GM12801 (cell line): ENCODE results near the gene MNDA.

Experiments used
- TF ChIP-seq, protein P1 (sequence below): IDR thresholded peaks from one replicate; pipeline ENCODE4 v1.5.1; 2011; ENCODE audit warnings: control low read depth; ENCODE audit not compliant: insufficient read length; ENCODE audit errors: extremely low read depth

The MNDA gene

DNA sequence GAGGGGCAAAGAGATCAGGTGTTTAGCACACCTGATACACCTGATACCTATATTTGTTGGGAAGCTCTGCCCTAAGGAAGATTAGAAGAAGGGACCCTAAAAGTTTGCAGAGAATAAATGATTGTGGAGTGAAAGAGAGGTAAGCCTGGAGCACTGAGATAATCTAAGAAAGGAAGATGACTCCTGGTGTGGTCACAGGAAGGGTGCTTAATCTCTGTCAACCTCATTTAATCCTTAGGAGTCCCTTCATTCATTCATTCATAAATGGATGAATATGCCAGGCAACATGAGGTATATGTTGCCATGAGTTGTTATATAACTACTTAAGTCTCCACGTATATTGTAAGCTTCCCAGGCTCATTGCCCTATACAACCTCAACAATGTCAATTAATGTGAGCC lies 16.2 kb upstream of the MNDA start:
- TF ChIP-seq, protein P1, sequence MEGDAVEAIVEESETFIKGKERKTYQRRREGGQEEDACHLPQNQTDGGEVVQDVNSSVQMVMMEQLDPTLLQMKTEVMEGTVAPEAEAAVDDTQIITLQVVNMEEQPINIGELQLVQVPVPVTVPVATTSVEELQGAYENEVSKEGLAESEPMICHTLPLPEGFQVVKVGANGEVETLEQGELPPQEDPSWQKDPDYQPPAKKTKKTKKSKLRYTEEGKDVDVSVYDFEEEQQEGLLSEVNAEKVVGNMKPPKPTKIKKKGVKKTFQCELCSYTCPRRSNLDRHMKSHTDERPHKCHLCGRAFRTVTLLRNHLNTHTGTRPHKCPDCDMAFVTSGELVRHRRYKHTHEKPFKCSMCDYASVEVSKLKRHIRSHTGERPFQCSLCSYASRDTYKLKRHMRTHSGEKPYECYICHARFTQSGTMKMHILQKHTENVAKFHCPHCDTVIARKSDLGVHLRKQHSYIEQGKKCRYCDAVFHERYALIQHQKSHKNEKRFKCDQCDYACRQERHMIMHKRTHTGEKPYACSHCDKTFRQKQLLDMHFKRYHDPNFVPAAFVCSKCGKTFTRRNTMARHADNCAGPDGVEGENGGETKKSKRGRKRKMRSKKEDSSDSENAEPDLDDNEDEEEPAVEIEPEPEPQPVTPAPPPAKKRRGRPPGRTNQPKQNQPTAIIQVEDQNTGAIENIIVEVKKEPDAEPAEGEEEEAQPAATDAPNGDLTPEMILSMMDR, result no peak

DNA sequence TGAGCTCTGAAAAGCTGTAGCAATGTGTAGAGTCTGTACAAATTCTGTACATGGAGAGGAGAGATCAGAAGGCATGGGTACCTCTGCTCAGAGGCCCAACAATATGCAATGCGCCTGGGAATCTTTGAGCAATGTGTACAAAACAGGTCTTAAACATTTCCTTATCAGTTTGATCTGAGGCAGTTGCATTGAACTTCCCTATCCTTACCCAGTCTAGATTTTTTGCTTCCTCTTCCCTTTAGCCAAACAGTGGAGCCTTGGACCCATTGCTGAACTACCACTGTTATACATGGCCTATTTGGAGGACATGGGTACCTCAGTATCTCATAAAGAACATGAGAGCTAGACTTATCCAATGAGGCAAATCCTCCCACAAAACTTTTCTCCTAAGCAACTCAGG lies 12.6 kb upstream of the MNDA start:
- TF ChIP-seq, protein P1, result no peak

DNA sequence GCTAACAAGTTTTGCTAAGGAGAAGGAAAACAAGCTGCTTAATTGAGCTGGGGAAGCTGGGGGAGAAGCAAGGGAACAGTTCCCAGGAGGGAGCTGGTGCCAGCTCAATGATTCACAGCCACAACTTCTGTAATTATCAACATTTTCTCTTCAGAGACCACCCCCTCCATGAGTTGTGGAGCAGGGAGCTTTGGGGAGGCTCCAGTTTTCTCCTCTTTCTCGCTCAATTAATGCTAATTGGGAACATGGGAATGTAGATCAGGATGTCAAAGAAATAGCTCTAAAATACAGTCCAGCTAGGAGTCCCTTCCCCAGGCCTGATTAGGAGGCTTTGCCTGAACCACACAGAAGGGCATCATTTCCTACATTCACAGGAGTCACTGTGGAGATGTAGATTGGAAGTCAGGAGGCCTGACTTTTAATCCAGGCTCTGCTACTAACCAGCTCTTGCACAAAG lies 12.1 kb upstream of the MNDA start:
- TF ChIP-seq, protein P1, result no peak

DNA sequence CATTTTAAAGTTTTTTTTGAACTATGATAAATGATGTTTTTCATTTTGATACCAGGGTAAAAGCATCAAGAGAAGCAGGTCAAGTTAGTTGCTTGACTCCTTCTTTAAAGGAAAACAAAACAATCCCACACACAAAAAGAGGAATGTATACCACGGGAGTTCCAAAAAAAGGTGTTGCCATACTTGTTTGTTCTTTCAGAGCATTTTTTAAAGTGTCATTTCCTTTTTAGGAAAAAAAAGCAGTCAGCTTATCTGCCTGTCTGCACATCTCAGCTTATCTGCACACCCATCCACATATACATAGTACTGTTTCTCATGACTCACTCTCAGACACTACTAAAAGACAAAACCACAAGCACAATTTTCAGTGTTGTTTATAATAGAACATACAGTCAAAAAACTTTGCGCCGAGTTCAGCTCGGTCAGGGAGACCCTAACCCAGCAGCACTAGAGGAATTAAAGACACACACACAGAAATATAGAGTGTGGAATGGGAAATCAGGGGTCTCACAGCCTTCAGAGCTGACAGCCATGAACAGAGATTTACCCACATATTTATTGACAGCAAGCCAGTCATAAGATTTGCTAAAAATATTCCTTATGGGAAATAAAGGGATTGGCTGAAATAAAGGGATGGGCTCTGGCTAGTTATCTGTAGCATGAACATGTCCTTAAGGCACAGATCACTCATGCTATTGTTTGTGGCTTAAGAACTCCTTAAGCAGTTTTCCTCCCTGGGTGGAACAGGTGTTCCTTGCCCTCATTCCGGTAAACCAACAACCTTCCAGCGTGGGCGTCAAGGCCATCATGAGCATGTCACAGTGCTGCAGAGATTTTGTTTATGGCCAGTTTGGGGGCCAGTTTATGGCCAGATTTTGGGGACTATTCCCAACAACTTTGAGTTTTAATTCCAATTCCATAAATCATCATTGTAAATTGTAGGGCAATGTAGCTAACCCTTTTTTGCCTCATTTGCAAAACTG lies 11.4 kb upstream of the MNDA start:
- TF ChIP-seq, protein P1, result no peak

DNA sequence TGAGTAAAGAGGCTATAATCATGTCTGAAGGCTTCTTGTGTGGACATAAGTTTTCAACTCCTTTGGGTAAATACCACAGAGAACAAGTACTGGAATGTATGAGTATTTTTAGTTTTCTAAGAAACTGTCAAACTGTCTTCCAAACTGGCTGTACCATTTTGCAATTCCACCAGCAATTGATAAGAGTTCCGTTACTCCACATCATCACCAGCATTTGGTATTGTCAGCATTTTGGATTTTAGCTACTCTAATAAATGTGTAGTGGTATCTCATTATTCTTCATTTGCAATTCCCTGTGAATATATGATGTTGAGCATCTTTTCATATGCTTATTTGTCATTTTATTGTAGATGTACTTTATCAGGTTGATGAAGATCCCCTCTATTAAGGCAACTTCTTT lies 9.4 kb upstream of the MNDA start:
- TF ChIP-seq, protein P1, result no peak

- TF ChIP-seq, protein P1, result no peak
Observed at GRCh38 chr1:158830074-158830677, 975 bp upstream of the MNDA start.

GRCh38 chr1:158833264-158833663 lies 2.1 kb downstream of the MNDA start:
- TF ChIP-seq, protein P1, result no peak
